Astrocyte (in vitro differentiated cells and primary cell): Measurements from ENCODE around the gene ZC3H12A.

Experiments
- CTCF ChIP-seq: IDR thresholded peaks from 2 replicates; pipeline ENCODE4 v1.5.1; 2011; ENCODE audit warnings: low read depth, mild to moderate bottlenecking, inconsistent platforms, low read length, moderate library complexity; ENCODE audit not compliant: insufficient read depth
- EZH2 ChIP-seq: IDR thresholded peaks from 2 replicates; pipeline ENCODE4 v1.6.1; 2012; ENCODE audit warnings: mild to moderate bottlenecking, low read length, inconsistent platforms; ENCODE audit not compliant: insufficient read depth

GRCh38 chr1:37533317-37534093, 59.1 kb downstream of the ZC3H12A start:
- TF ChIP-seq CTCF = no peak
- TF ChIP-seq EZH2 = no peak
